RKO (cell line): ENCODE data around the gene SPACA1.

Experiments
- DNase-seq: peaks from one replicate; pipeline ENCODE4 v3.0.0-alpha.2; 2016; ENCODE audit warnings: low spot score

The SPACA1 gene

GRCh38 chr6:88105741-88106340 lies 58.2 kb downstream of the SPACA1 start:
- no peak for DNase-seq

- no peak for DNase-seq
These were observed 59.6 kb downstream of the SPACA1 start for GRCh38 chr6:88107241-88107640.

- no peak for DNase-seq
These were observed 64.3 kb downstream of the SPACA1 start for GRCh38 chr6:88111991-88112390.

- DNase-seq, result no peak
These were observed 67.2 kb downstream of the SPACA1 start for GRCh38 chr6:88114838-88115237.

GRCh38 chr6:88115307-88115706 lies 67.7 kb downstream of the SPACA1 start:
- DNase-seq, result no peak

GRCh38 chr6:88116276-88116675 lies 68.6 kb downstream of the SPACA1 start:
- DNase-seq, result no peak
